Neural cell (in vitro differentiated cells): ENCODE measurements around the gene NR4A2. TPM values are rescaled to one million over a fixed set of nuclear protein-coding genes. Genes with fewer than 3 reads are reported as not detected.

Source experiments
- H2AFZ ChIP-seq: fragments of 200-600, 300-800 bp; sonication (generic), shearing (Covaris generic); 2 replicates; pipeline ENCODE4 v1.6.0; 2014; ENCODE audit warnings: low read depth, mild to moderate bottlenecking, antibody characterized with exemption, low read length, moderate library complexity
- H3F3A ChIP-seq: fragments of 200-600 bp; shearing (Covaris generic); 2 replicates; pipeline ENCODE4 v1.6.1; 2016; ENCODE audit warnings: mild to moderate bottlenecking, moderate library complexity, mixed read lengths, antibody characterized with exemption, low read length; ENCODE audit not compliant: insufficient read depth, poor library complexity, severe bottlenecking
- H3K27ac ChIP-seq: fragments of 200-600, 300-800 bp; sonication (generic), shearing (Covaris generic); 2 replicates; pipeline ENCODE4 v1.5.1; 2014; ENCODE audit warnings: mild to moderate bottlenecking, low read length, moderate library complexity
- H3K27me3 ChIP-seq: fragments of 300-800, 200-600 bp; sonication (generic), shearing (Covaris generic); 2 replicates; pipeline ENCODE4 v1.6.0; 2014; ENCODE audit warnings: mild to moderate bottlenecking, low read depth, low read length, moderate library complexity; ENCODE audit not compliant: insufficient read depth
- H3K36me3 ChIP-seq: fragments of 300-800, 200-600 bp; sonication (generic), shearing (Covaris generic); 2 replicates; pipeline ENCODE4 v1.5.1; 2014; ENCODE audit warnings: mild to moderate bottlenecking, antibody characterized with exemption, low read length, moderate library complexity; ENCODE audit not compliant: insufficient read depth
- H3K4me2 ChIP-seq: fragments of 300-800, 200-600 bp; sonication (generic), shearing (Covaris generic); 2 replicates; pipeline ENCODE4 v1.6.0; 2014; ENCODE audit warnings: mild to moderate bottlenecking, low read length
- H3K4me3 ChIP-seq: fragments of 300-800, 200-600 bp; sonication (generic), shearing (Covaris generic); 2 replicates; pipeline ENCODE4 v1.5.1; 2014; ENCODE audit warnings: mild to moderate bottlenecking, low read length, moderate library complexity
- H3K79me2 ChIP-seq: fragments of 200-600 bp; shearing (Covaris generic); replicated peaks from 2 replicates; pipeline ENCODE4 v1.6.0; 2014; ENCODE audit warnings: mild to moderate bottlenecking, low read length, moderate library complexity; ENCODE audit not compliant: insufficient read depth
- H3K9ac ChIP-seq: fragments of 300-800, 200-600 bp; sonication (generic), shearing (Covaris generic); 2 replicates; pipeline ENCODE4 v1.6.1; 2016; ENCODE audit warnings: mild to moderate bottlenecking, low read length, mixed read lengths
- H3K9me2 ChIP-seq: fragments of 200-600 bp; shearing (Covaris generic); 2 replicates; pipeline ENCODE4 v1.6.1; 2016; ENCODE audit warnings: mild to moderate bottlenecking, low read length, mixed read lengths; ENCODE audit not compliant: insufficient read depth
- H3K9me3 ChIP-seq: fragments of 200-600, 300-800 bp; sonication (generic), shearing (Covaris generic); 2 replicates; pipeline ENCODE4 v1.6.1; 2016; ENCODE audit warnings: mild to moderate bottlenecking, mixed run types, low read length, moderate library complexity, mixed read lengths
- H4K20me1 ChIP-seq: fragments of 200-600 bp; shearing (Covaris generic); 2 replicates; pipeline ENCODE4 v1.6.1; 2016; ENCODE audit warnings: mild to moderate bottlenecking, mixed run types; ENCODE audit not compliant: insufficient read depth
- CTCF ChIP-seq: fragments of 450-650 bp; IDR thresholded peaks from 2 replicates; pipeline ENCODE4 v1.5.1; 2014; ENCODE audit warnings: antibody characterized with exemption, mild to moderate bottlenecking, moderate library complexity; ENCODE audit not compliant: poor library complexity, severe bottlenecking
- EP300 ChIP-seq: fragments of 450-650 bp; conservative IDR thresholded peaks from 2 replicates; pipeline ENCODE4 v1.6.1; 2014; ENCODE audit warnings: antibody characterized with exemption, mild to moderate bottlenecking, moderate library complexity; ENCODE audit not compliant: poor library complexity, severe bottlenecking
- EZH2 ChIP-seq: fragments of 200-600, 300-800 bp; shearing (Covaris generic), sonication (generic); IDR thresholded peaks from 2 replicates; pipeline ENCODE4 v1.6.1; 2014; ENCODE audit warnings: antibody characterized with exemption, low read length, borderline replicate concordance, mild to moderate bottlenecking; ENCODE audit not compliant: insufficient read depth, poor library complexity, severe bottlenecking
- MXI1 ChIP-seq: fragments of 450-650 bp; conservative IDR thresholded peaks from 2 replicates; pipeline ENCODE4 v1.6.1; 2014; ENCODE audit warnings: antibody characterized with exemption, mild to moderate bottlenecking; ENCODE audit not compliant: poor library complexity, severe bottlenecking
- POLR2AphosphoS5 ChIP-seq: IDR thresholded peaks from 2 replicates; pipeline ENCODE4 v1.6.1; 2012
- RAD21 ChIP-seq: fragments of 450-650 bp; conservative IDR thresholded peaks from 2 replicates; pipeline ENCODE4 v1.6.1; 2014; ENCODE audit warnings: antibody characterized with exemption, mild to moderate bottlenecking, moderate library complexity
- REST ChIP-seq: IDR thresholded peaks from 2 replicates; pipeline ENCODE4 v1.6.1; 2012; ENCODE audit warnings: borderline replicate concordance
- SMC3 ChIP-seq: fragments of 450-650 bp; conservative IDR thresholded peaks from 2 replicates; pipeline ENCODE4 v1.6.1; 2014; ENCODE audit warnings: antibody characterized with exemption, mild to moderate bottlenecking, moderate library complexity; ENCODE audit not compliant: poor library complexity
- TAF1 ChIP-seq: IDR thresholded peaks from 2 replicates; pipeline ENCODE4 v1.6.1; 2012; ENCODE audit warnings: low read depth
- polyA plus RNA-seq: library from polyadenylated mRNA; depleted of rRNA; stranded (reverse); fragments of >200 nt; gene quantifications from 2 replicates; pipeline ENCODE4 v1.2.3, GENCODE V29; 2014

NR4A2 gene
- polyA plus RNA-seq, 1 donor from 2014 or later, result 0.48 TPM

- TF ChIP-seq EP300, result no peak
- TF ChIP-seq EZH2, result no peak
- TF ChIP-seq CTCF, result no peak
- no peak for TF ChIP-seq SMC3
- TF ChIP-seq RAD21, result no peak
- H3K4me2 ChIP-seq, result no peak overlapping the region
- no peak overlapping the region for H3K27ac ChIP-seq
- peaks cover 100% of the 10 kb centered on the region for H3K27me3 ChIP-seq
- H4K20me1 ChIP-seq, result no peaks in the 10 kb centered on the region
- H3K9ac ChIP-seq, result no peak overlapping the region
- H3K79me2 ChIP-seq, result no peaks in the 10 kb centered on the region
- H3K36me3 ChIP-seq, result no peaks in the 10 kb centered on the region
- no peak overlapping the region for H3K4me3 ChIP-seq
- no peak overlapping the region for H2AFZ ChIP-seq
- peaks cover 5% of the 10 kb centered on the region for H3K9me3 ChIP-seq
- H3K9me2 ChIP-seq, result no peaks in the 10 kb centered on the region
- H3F3A ChIP-seq, result no peaks in the 10 kb centered on the region
Observed at GRCh38 chr2:156325688-156326525, 6.6 kb downstream of the NR4A2 start.

- H3K9me3 ChIP-seq, result peaks cover 5% of the 10 kb centered on the region
- no peaks in the 10 kb centered on the region for H3K79me2 ChIP-seq
- H4K20me1 ChIP-seq, result no peaks in the 10 kb centered on the region
- H3K27ac ChIP-seq, result no peak overlapping the region
- no peak overlapping the region for H3K4me2 ChIP-seq
- no peak overlapping the region for H3K4me3 ChIP-seq
- no peaks in the 10 kb centered on the region for H3K36me3 ChIP-seq
- no peak for TF ChIP-seq TAF1
- TF ChIP-seq RAD21, result no peak
- no peak for TF ChIP-seq MXI1
- TF ChIP-seq EZH2, result no peak
- no peak for TF ChIP-seq EP300
- TF ChIP-seq POLR2AphosphoS5, result no peak
- TF ChIP-seq SMC3, result no peak
- no peak for TF ChIP-seq REST
- TF ChIP-seq CTCF, result no peak
- H3K9me2 ChIP-seq, result no peaks in the 10 kb centered on the region
- H2AFZ ChIP-seq, result no peak overlapping the region
- no peak overlapping the region for H3K9ac ChIP-seq
- H3F3A ChIP-seq, result no peaks in the 10 kb centered on the region
- peaks cover 100% of the 10 kb centered on the region for H3K27me3 ChIP-seq
Observed at GRCh38 chr2:156323754-156324153, 8.8 kb downstream of the NR4A2 start.
